ENCODE results near the gene REM2. TPM values are rescaled to one million over a fixed set of nuclear protein-coding genes. Genes with fewer than 3 reads are reported as not detected.

Gene REM2
- total and polyA plus RNA-seq, 4 experiments from 2014 or later: 0.55 to 4.6 (median 2.9) TPM

DNA sequence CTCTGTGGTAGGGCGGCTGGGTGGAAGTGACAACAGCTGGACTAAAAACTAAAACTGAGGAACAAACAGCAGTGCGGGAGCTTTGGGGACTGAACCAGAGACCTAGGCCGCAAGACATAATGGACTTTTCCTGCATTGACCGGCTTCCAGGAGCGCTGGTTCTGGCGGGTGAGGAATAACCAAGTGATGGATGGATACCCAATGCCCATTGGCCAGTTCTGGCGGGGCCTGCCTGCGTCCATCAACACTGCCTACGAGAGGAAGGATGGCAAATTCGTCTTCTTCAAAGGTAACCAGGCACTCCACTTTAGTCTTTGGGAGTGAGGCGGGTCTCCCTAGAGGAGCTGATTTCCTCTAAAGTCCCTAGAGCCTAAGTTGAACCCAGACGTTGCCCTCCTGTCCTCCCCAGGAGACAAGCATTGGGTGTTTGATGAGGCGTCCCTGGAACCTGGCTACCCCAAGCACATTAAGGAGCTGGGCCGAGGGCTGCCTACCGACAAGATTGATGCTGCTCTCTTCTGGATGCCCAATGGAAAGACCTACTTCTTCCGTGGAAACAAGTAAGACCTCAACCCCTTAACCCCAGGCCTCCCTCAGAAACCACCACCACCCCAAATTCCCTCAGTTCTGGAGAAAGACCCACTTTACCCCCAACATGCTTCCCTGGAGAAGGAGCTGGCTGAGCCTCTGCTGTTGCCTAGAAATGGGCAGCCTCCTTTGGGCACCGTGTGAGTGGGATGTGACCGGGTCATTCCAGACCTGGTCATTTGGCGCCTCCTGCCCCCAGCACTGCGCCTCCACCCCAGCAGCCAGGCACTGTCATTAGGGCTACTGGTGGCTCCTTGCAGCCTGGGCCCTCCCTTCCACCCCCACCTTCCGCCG, 38.6 kb upstream of the REM2 start:
- Histone ChIP-seq H3K4me1 (ENCODE audit: insufficient read depth, low read length) (no peaks in the 10 kb centered on the region), H3K36me3 (ENCODE audit: insufficient read depth, low read length) (no peaks in the 10 kb centered on the region), H3K27ac (ENCODE audit: low read depth, low read length) (no peak overlapping the region), H3K27me3 (ENCODE audit: insufficient read depth, low read length) (no peaks in the 10 kb centered on the region), H3K4me3 (ENCODE audit: low read length in 2 of 2) (no peak overlapping the region), H3K9me3 (ENCODE audit: control insufficient read depth in 1 of 2, low read length in 2 of 2) (no peaks in the 10 kb centered on the region)
- no peak for DNase-seq
- peaks cover 0 to 1% (median 0%) of the 10 kb centered on the region in 8 donors for H3K9me3 Mint-ChIP-seq
- CTCF ChIA-PET (ENCODE audit: partially characterized antibody): interaction anchor here (0.8 to 3.1 kb wide), 6 partner anchors 9 to 274 kb away, joined by 3 to 13 read pairs (median 4); no protein-coding TSS in a partner anchor
- POLR2A ChIA-PET (ENCODE audit: partially characterized antibody): interaction anchor here (1.2 kb wide), 1 partner anchor 44 kb away, joined by 6 read pairs; no protein-coding TSS in a partner anchor
- no peak overlapping the region for H3K27ac Mint-ChIP-seq
- intact Hi-C loops (cut with micrococcal nuclease): no loop called here
- H3K27me3 Mint-ChIP-seq: peaks cover 3 to 14% of the 10 kb centered on the region in 2 donors
- no peaks in the 10 kb centered on the region for H3K4me1 Mint-ChIP-seq
- no peaks in the 10 kb centered on the region for H3K36me3 Mint-ChIP-seq
- H3K4me3 Mint-ChIP-seq: no peak overlapping the region

- POLR2A ChIA-PET (ENCODE audit: partially characterized antibody): interaction anchor here (1.2 kb wide), 1 partner anchor 44 kb away, joined by 6 read pairs; no protein-coding TSS in a partner anchor
- Histone ChIP-seq H3K36me3 (ENCODE audit: insufficient read depth, low read length) (no peaks in the 10 kb centered on the region), H3K9me3 (ENCODE audit: control insufficient read depth in 1 of 2, low read length in 2 of 2) (no peaks in the 10 kb centered on the region), H3K4me1 (ENCODE audit: insufficient read depth, low read length) (no peaks in the 10 kb centered on the region), H3K4me3 (ENCODE audit: low read length in 2 of 2) (no peak overlapping the region), H3K27ac (ENCODE audit: low read depth, low read length) (no peak overlapping the region), H3K27me3 (ENCODE audit: insufficient read depth, low read length) (no peaks in the 10 kb centered on the region)
- DNase-seq: no peak
- H3K27me3 Mint-ChIP-seq: peaks cover 3 to 13% of the 10 kb centered on the region in 2 donors
- CTCF ChIA-PET (ENCODE audit: partially characterized antibody): interaction anchor here (0.8 to 3.1 kb wide), 6 partner anchors 8 to 274 kb away, joined by 3 to 13 read pairs (median 4); no protein-coding TSS in a partner anchor
- no peaks in the 10 kb centered on the region for H3K36me3 Mint-ChIP-seq
- intact Hi-C loops (cut with micrococcal nuclease): no loop called here
- H3K9me3 Mint-ChIP-seq: peaks cover 0 to 1% (median 0%) of the 10 kb centered on the region in 8 donors
- no peak overlapping the region for H3K27ac Mint-ChIP-seq
- H3K4me3 Mint-ChIP-seq: no peak overlapping the region
- H3K4me1 Mint-ChIP-seq: no peaks in the 10 kb centered on the region
These were observed 38.0 kb upstream of the REM2 start for GRCh38 chr14:22845103-22845394.

GRCh38 chr14:22845821-22846625, 37.0 kb upstream of the REM2 start:
- intact Hi-C loops (cut with micrococcal nuclease): no loop called here

DNA sequence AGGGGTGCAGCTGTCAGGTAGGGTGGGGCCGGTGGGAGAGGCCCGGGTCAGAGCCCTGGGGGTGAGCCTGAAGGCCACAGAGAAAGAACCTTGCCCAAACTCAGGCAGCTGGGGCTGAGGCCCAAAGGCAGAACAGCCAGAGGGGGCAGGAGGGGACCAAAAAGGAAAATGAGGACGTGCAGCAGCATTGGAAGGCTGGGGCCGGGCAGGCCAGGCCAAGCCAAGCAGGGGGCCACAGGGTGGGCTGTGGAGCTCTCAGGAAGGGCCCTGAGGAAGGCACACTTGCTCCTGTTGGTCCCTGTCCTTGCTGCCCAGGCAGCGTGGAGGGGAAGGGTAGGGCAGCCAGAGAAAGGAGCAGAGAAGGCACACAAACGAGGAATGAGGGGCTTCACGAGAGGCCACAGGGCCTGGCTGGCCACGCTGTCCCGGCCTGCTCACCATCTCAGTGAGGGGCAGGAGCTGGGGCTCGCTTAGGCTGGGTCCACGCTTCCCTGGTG, 36.2 kb upstream of the REM2 start:
- Mint-ChIP-seq H3K36me3 (no peaks in the 10 kb centered on the region), H3K4me1 (no peaks in the 10 kb centered on the region), H3K27me3 (peaks cover 3 to 5% of the 10 kb centered on the region in 2 donors), H3K4me3 (no peak overlapping the region), H3K9me3 (peaks cover 0 to 1% (median 0%) of the 10 kb centered on the region in 8 donors), H3K27ac (no peak overlapping the region)
- Histone ChIP-seq H3K36me3 (ENCODE audit: insufficient read depth, low read length) (no peaks in the 10 kb centered on the region), H3K9me3 (ENCODE audit: control insufficient read depth in 1 of 2, low read length in 2 of 2) (no peaks in the 10 kb centered on the region), H3K4me1 (ENCODE audit: insufficient read depth, low read length) (no peaks in the 10 kb centered on the region), H3K27ac (ENCODE audit: low read depth, low read length) (no peak overlapping the region), H3K27me3 (ENCODE audit: insufficient read depth, low read length) (no peaks in the 10 kb centered on the region), H3K4me3 (ENCODE audit: low read length in 2 of 2) (no peak overlapping the region)
- ChIA-PET CTCF (ENCODE audit: partially characterized antibody) (interaction anchor here (0.8 to 2.0 kb wide), 2 partner anchors 11 to 55 kb away, joined by 3 to 6 read pairs; no protein-coding TSS in a partner anchor), POLR2A (ENCODE audit: partially characterized antibody) (no interaction called here)
- intact Hi-C loops (cut with micrococcal nuclease): no loop called here
- no peak for DNase-seq

More at GRCh38 chr14:22845821-22846625, 37.0 kb upstream of the REM2 start:
- Mint-ChIP-seq H3K36me3 (no peaks in the 10 kb centered on the region), H3K4me1 (no peaks in the 10 kb centered on the region), H3K27me3 (peaks cover 3 to 8% of the 10 kb centered on the region in 2 donors), H3K4me3 (no peak overlapping the region), H3K9me3 (peaks cover 0 to 1% (median 0%) of the 10 kb centered on the region in 8 donors), H3K27ac (no peak overlapping the region)
- Histone ChIP-seq H3K27me3 (ENCODE audit: insufficient read depth, low read length) (no peaks in the 10 kb centered on the region), H3K36me3 (ENCODE audit: insufficient read depth, low read length) (no peaks in the 10 kb centered on the region), H3K27ac (ENCODE audit: low read depth, low read length) (no peak overlapping the region), H3K4me3 (ENCODE audit: low read length in 2 of 2) (no peak overlapping the region), H3K4me1 (ENCODE audit: insufficient read depth, low read length) (no peaks in the 10 kb centered on the region), H3K9me3 (ENCODE audit: control insufficient read depth in 1 of 2, low read length in 2 of 2) (no peaks in the 10 kb centered on the region)
- POLR2A ChIA-PET (ENCODE audit: partially characterized antibody): interaction anchor here (1.2 kb wide), 1 partner anchor 43 kb away, joined by 6 read pairs; no protein-coding TSS in a partner anchor
- CTCF ChIA-PET (ENCODE audit: partially characterized antibody): interaction anchor here (0.8 to 2.0 kb wide), 3 partner anchors 9 to 56 kb away, joined by 3 to 6 read pairs (median 4); no protein-coding TSS in a partner anchor
- DNase-seq: no peak

- no peak for DNase-seq
- Histone ChIP-seq H3K27ac (ENCODE audit: low read depth, low read length) (no peak overlapping the region), H3K36me3 (ENCODE audit: insufficient read depth, low read length) (no peaks in the 10 kb centered on the region), H3K4me1 (ENCODE audit: insufficient read depth, low read length) (peaks cover under 1% of the 10 kb centered on the region), H3K4me3 (ENCODE audit: low read length in 2 of 2) (no peak overlapping the region), H3K27me3 (ENCODE audit: insufficient read depth, low read length) (no peaks in the 10 kb centered on the region), H3K9me3 (ENCODE audit: control insufficient read depth in 1 of 2, low read length in 2 of 2) (no peaks in the 10 kb centered on the region)
- Mint-ChIP-seq H3K27me3 (peaks cover 3 to 5% of the 10 kb centered on the region in 2 donors), H3K4me3 (no peak overlapping the region), H3K9me3 (peaks cover 0 to 1% (median 0%) of the 10 kb centered on the region in 8 donors), H3K4me1 (peaks cover 0 to 2% (median under 1%) of the 10 kb centered on the region in 4 donors), H3K27ac (peak overlapping the region in 1 of 7 donors; percentile 19), H3K36me3 (no peaks in the 10 kb centered on the region)
- POLR2A ChIA-PET (ENCODE audit: partially characterized antibody): no interaction called here
- intact Hi-C loops (cut with micrococcal nuclease): no loop called here
- CTCF ChIA-PET (ENCODE audit: partially characterized antibody): interaction anchor here (1.0 to 19.6 kb wide), 4 partner anchors 23 to 54 kb away, joined by 3 to 403 read pairs (median 4); partner anchors contain the start of gene MRPL52
These were observed 35.2 kb upstream of the REM2 start for GRCh38 chr14:22847661-22848341.

DNA sequence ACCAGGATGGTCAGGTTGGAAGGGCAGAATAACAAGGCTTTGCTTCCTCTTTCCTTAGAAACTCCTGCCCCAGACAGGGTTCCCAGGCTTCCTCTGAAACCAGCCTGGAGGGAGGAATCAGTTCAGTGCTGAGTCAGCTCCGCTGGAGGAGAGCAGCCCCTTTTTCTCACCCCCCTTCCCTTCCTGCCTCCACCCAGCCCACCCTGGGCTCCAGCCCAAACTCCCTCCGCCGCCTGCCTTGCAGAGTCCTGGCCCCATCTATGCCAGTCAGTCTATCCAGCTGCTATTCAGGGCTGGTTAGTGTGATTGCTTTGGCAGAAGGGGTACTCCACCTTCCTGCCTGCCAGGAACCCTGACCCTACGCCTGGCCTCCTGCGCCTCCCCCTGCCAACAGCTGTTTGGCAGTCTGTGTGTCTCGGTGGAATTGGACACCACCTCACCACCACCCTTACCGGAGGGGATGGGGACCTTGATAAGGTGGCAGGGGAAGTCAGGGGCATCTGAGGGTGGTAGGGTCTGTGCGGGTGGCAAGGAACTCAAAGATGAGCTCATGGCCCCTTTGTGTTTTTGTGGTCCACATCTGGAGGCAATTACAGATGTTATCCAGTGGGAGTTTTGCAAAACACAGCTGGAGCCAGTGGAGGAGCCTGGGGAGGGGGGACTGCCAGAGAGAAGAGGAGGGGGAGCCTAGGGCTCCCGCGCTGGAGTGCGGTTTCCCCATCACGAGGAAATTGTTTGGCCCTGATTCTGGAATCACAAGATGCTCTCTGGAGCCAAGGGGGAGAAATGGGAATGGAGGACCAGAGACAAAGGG, 34.5 kb upstream of the REM2 start:
- Histone ChIP-seq H3K36me3 (ENCODE audit: insufficient read depth, low read length) (no peaks in the 10 kb centered on the region), H3K4me1 (ENCODE audit: insufficient read depth, low read length) (peaks cover 9% of the 10 kb centered on the region), H3K27me3 (ENCODE audit: insufficient read depth, low read length) (no peaks in the 10 kb centered on the region), H3K27ac (ENCODE audit: low read depth, low read length) (no peak overlapping the region), H3K4me3 (ENCODE audit: low read length in 2 of 2) (no peak overlapping the region), H3K9me3 (ENCODE audit: control insufficient read depth in 1 of 2, low read length in 2 of 2) (no peaks in the 10 kb centered on the region)
- intact Hi-C loops (cut with micrococcal nuclease): no loop called here
- Mint-ChIP-seq H3K4me1 (peaks cover 0 to 9% (median 6%) of the 10 kb centered on the region in 4 donors), H3K36me3 (no peaks in the 10 kb centered on the region), H3K27ac (no peak overlapping the region), H3K27me3 (peaks cover 0 to 5% of the 10 kb centered on the region in 2 donors), H3K9me3 (peaks cover 0 to 1% (median 0%) of the 10 kb centered on the region in 8 donors), H3K4me3 (no peak overlapping the region)
- CTCF ChIA-PET (ENCODE audit: partially characterized antibody): interaction anchor here (0.9 to 19.6 kb wide), 7 partner anchors 8 to 277 kb away, joined by 3 to 403 read pairs (median 3); partner anchors contain the start of gene MRPL52
- no peak for DNase-seq
- POLR2A ChIA-PET (ENCODE audit: partially characterized antibody): no interaction called here
